ENCODE data around the gene TADA1. TPM values are rescaled to one million over a fixed set of nuclear protein-coding genes. Genes with fewer than 3 reads are reported as not detected.

TADA1 gene
- polyA plus RNA-seq (2013, experiment 1 of 2; ENCODE audit: insufficient read length), result 7.9 TPM
- polyA plus RNA-seq (2013, experiment 2 of 2; ENCODE audit: insufficient read length), result 8.5 TPM

- peak; percentile 98 for DNase-seq
Observed at GRCh38 chr1:166875734-166876539, at the start of gene TADA1. TADA1 (minus strand) TSS chr1:166876264; CDS start chr1:166876233, 31 bp downstream.

- no peak for DNase-seq
Observed at GRCh38 chr1:166924823-166925541, 48.9 kb upstream of the TADA1 start.

GRCh38 chr1:166920561-166921475 lies 44.8 kb upstream of the TADA1 start:
- no peak for DNase-seq

GRCh38 chr1:166918956-166919316 lies 42.9 kb upstream of the TADA1 start:
- no peak for DNase-seq

GRCh38 chr1:166918088-166918955 lies 42.3 kb upstream of the TADA1 start:
- no peak for DNase-seq

GRCh38 chr1:166915941-166916340 lies 39.9 kb upstream of the TADA1 start:
- DNase-seq, result peak; percentile 14

- no peak for DNase-seq
Observed at GRCh38 chr1:166915042-166915441, 39.0 kb upstream of the TADA1 start.

GRCh38 chr1:166914111-166914510 lies 38.0 kb upstream of the TADA1 start:
- DNase-seq, result peak; percentile 39

- DNase-seq, result no peak
Observed at GRCh38 chr1:166911624-166912023, 35.6 kb upstream of the TADA1 start.

- DNase-seq, result peak; percentile 78
Observed at GRCh38 chr1:166910396-166910994, 34.4 kb upstream of the TADA1 start.

- no peak for DNase-seq
Observed at GRCh38 chr1:166908942-166909341, 32.9 kb upstream of the TADA1 start.

- no peak for DNase-seq
Observed at GRCh38 chr1:166907763-166908162, 31.7 kb upstream of the TADA1 start.

- no peak for DNase-seq
Observed at GRCh38 chr1:166907051-166907450, 31.0 kb upstream of the TADA1 start.

- DNase-seq, result no peak
Observed at GRCh38 chr1:166906647-166907046, 30.6 kb upstream of the TADA1 start.

- peak; percentile 54 for DNase-seq
Observed at GRCh38 chr1:166905900-166906299, 29.8 kb upstream of the TADA1 start.

- DNase-seq, result peak; percentile 29
Observed at GRCh38 chr1:166905136-166905535, 29.1 kb upstream of the TADA1 start.

GRCh38 chr1:166903232-166903631 lies 27.2 kb upstream of the TADA1 start:
- no peak for DNase-seq

- DNase-seq, result peak; percentile 23
Observed at GRCh38 chr1:166902279-166902678, 26.2 kb upstream of the TADA1 start.

- DNase-seq, result no peak
Observed at GRCh38 chr1:166900987-166901386, 24.9 kb upstream of the TADA1 start.

GRCh38 chr1:166899769-166900168 lies 23.7 kb upstream of the TADA1 start:
- no peak for DNase-seq

- DNase-seq, result no peak
Observed at GRCh38 chr1:166895766-166896165, 19.7 kb upstream of the TADA1 start.

Measured in fibroblast of skin of abdomen (primary cell).